Hepatocyte (in vitro differentiated cells): ENCODE results near the gene NAA80.

Experiments used
- CTCF ChIP-seq: fragments of 200-600 bp; sonication (generic); IDR thresholded peaks from 2 replicates; pipeline ENCODE4 v1.5.1; 2016; ENCODE audit warnings: antibody characterized with exemption, mild to moderate bottlenecking; ENCODE audit not compliant: poor library complexity
- EZH2 ChIP-seq: fragments of 200-600 bp; sonication (generic); IDR thresholded peaks from 2 replicates; pipeline ENCODE4 v1.6.1; 2016; ENCODE audit warnings: antibody characterized with exemption, mild to moderate bottlenecking, borderline replicate concordance
- EZH2phosphoT487 ChIP-seq: fragments of 200-600 bp; sonication (generic); IDR thresholded peaks from one replicate; pipeline ENCODE4 v1.6.1; 2018; ENCODE audit warnings: antibody characterized with exemption, mild to moderate bottlenecking, low read depth, moderate library complexity; ENCODE audit not compliant: unreplicated experiment, severe bottlenecking

GRCh38 chr3:50320853-50321335 lies 21.7 kb upstream of the NAA80 start:
- TF ChIP-seq CTCF (no peak), EZH2 (no peak), EZH2phosphoT487 (no peak)
